Liver (tissue), 3 donors: Measurements from ENCODE around the gene KRTAP9-6.

Experiments
- CTCF ChIP-seq: fragments of 150-350 bp; IDR thresholded peaks from 2 replicates; pipeline ENCODE4 v1.5.1; 2017; ENCODE audit warnings: improper control_type of control experiment, low read depth, low read length; ENCODE audit not compliant: missing input control
- EGR1 ChIP-seq, 2 donors: IDR thresholded peaks; 2 replicates each; pipeline ENCODE4 v1.6.1; 2016 to 2018; ENCODE audit warnings: antibody characterized with exemption in 2 of 2, low read depth in 2 of 2
- RAD21 ChIP-seq, 2 donors: IDR thresholded peaks; 2 replicates each; pipeline ENCODE4 v1.6.1; 2016; ENCODE audit warnings: antibody characterized with exemption in 2 of 2, mild to moderate bottlenecking in 2 of 2
- YY1 ChIP-seq: IDR thresholded peaks from 2 replicates; pipeline ENCODE4 v1.6.1; 2016; ENCODE audit warnings: antibody characterized with exemption, mild to moderate bottlenecking
- donor health status: healthy.
- donor health status: healthy.

DNA sequence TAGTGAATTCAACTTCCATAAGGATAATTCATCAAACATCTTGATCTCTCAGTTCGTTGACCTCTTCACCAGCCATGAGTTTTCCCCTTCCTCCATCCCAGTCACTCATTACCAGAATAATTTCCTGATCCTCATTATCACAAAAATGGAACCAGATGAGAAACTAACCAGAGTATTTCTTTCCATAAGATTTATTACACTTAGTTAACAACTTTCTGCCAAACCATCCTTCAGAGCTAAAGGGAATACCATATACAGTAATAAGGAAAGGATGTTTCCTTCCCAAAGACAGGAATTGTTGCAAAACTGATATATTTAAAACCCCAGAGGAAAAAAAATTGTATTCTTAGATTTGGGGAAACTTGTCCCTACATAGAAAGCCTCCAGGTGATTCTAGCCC lies 28.8 kb downstream of the KRTAP9-6 start:
- TF ChIP-seq RAD21 (IDR thresholded peaks at IDR 0.05) = no peak
- no peak for TF ChIP-seq CTCF
- no peak for TF ChIP-seq YY1
- TF ChIP-seq EGR1 (IDR thresholded peaks at IDR 0.05; ENCODE audit: low read depth in 2 of 2) = no peak
